SK-N-SH (cell line): ENCODE measurements around the gene SOX8. TPM values are rescaled to one million over a fixed set of nuclear protein-coding genes. Genes with fewer than 3 reads are reported as not detected.

Source experiments
- CTCF ChIA-PET: fragments of 300-600, 350-600 bp; formaldehyde crosslinking; extraction: SDS; loops from one replicate; lab custom pipeline; 2021; lab: Yijun Ruan, JAX
- POLR2A ChIA-PET: fragments of 350-600 bp; sonication (Branson Sonifier 250); formaldehyde crosslinking; extraction: SDS; loops from one replicate; lab custom pipeline; 2020; ENCODE audit warnings: antibody characterized with exemption, inconsistent platforms; lab: Yijun Ruan, JAX
- DNase-seq: peaks from one replicate; pipeline ENCODE4 v3.0.0; 2012
- H2AFZ ChIP-seq: fragments of 200-600 bp; sonication (generic); 2 replicates; pipeline ENCODE4 v1.8.1; 2016; ENCODE audit warnings: antibody characterized with exemption, mild to moderate bottlenecking, low read depth
- H3F3A ChIP-seq: fragments of 200-600 bp; sonication (generic); replicated peaks from 2 replicates; pipeline ENCODE3; 2016; ENCODE audit warnings: antibody characterized with exemption, mild to moderate bottlenecking; ENCODE audit not compliant: insufficient read depth
- H3K27ac ChIP-seq, 2 experiments: fragments of 200-500 bp in 1 of 2; fragments of 200-600 bp in 1 of 2; sonication (Bioruptor generic) in 1 of 2; sonication (generic), shearing (Covaris generic) in 1 of 2; 2 replicates each; pipeline versions ENCODE4 v1.5.1 to v1.6.1; 2014 to 2016; ENCODE audit warnings: low read depth in 2 of 2, inconsistent platforms in 1 of 2, low read length in 1 of 2, mild to moderate bottlenecking in 1 of 2, mixed read lengths in 1 of 2
- H3K27me3 ChIP-seq: fragments of 200-600 bp; sonication (generic), shearing (Covaris generic); 2 replicates; pipeline ENCODE4 v1.6.1; 2016; ENCODE audit warnings: mixed run types; ENCODE audit not compliant: insufficient read depth
- H3K36me3 ChIP-seq, 2 experiments: fragments of 200-500 bp in 1 of 2; fragments of 200-600 bp in 1 of 2; sonication (Bioruptor generic) in 1 of 2; sonication (generic) in 1 of 2; replicated peaks in 1 of 2; 2 replicates each; pipeline versions ENCODE3 to v1.5.1; 2014 to 2016; ENCODE audit warnings: low read length in 1 of 2, mild to moderate bottlenecking in 1 of 2; ENCODE audit not compliant: insufficient read depth in 2 of 2, control insufficient read depth in 1 of 2
- H3K4me1 ChIP-seq, 2 experiments: fragments of 200-500 bp in 1 of 2; fragments of 200-600 bp in 1 of 2; sonication (Bioruptor generic) in 1 of 2; sonication (generic), shearing (Covaris generic) in 1 of 2; 2 replicates each; pipeline versions ENCODE4 v1.5.1 to v1.6.1; 2014 to 2016; ENCODE audit warnings: low read depth in 1 of 2, low read length in 1 of 2, mixed run types in 1 of 2; ENCODE audit not compliant: insufficient read depth in 2 of 2, control insufficient read depth in 1 of 2
- H3K4me2 ChIP-seq: fragments of 200-600 bp; sonication (generic), shearing (Covaris generic); 2 replicates; pipeline ENCODE4 v1.6.1; 2017; ENCODE audit warnings: mixed run types
- H3K4me3 ChIP-seq, 2 experiments: fragments of 200-500 bp in 1 of 2; fragments of 200-600 bp in 1 of 2; sonication (Bioruptor generic) in 1 of 2; sonication (generic), shearing (Covaris generic) in 1 of 2; 2 replicates each; pipeline versions ENCODE4 v1.5.1 to v1.8.1; 2014 to 2016; ENCODE audit warnings: low read depth in 2 of 2, inconsistent platforms in 1 of 2, low read length in 1 of 2, mild to moderate bottlenecking in 1 of 2, mixed read lengths in 1 of 2, moderate library complexity in 1 of 2
- H3K79me2 ChIP-seq: fragments of 200-600 bp; sonication (generic); 2 replicates; pipeline ENCODE4 v1.8.1; 2017; ENCODE audit warnings: mild to moderate bottlenecking; ENCODE audit not compliant: insufficient read depth
- H3K9ac ChIP-seq: fragments of 200-600 bp; sonication (generic); 2 replicates; pipeline ENCODE4 v1.6.1; 2017; ENCODE audit warnings: mixed run types
- H3K9me2 ChIP-seq: fragments of 200-600 bp; sonication (generic); 2 replicates; pipeline ENCODE4 v1.6.1; 2017; ENCODE audit warnings: mixed run types
- H3K9me3 ChIP-seq: fragments of 200-600 bp; sonication (generic); 2 replicates; pipeline ENCODE4 v1.6.1; 2017; ENCODE audit warnings: mixed run types, mild to moderate bottlenecking, moderate library complexity
- H4K20me1 ChIP-seq: fragments of 200-600 bp; sonication (generic); 2 replicates; pipeline ENCODE4 v1.6.1; 2017; ENCODE audit warnings: mild to moderate bottlenecking, mixed run types; ENCODE audit not compliant: insufficient read depth
- ELF1 ChIP-seq: IDR thresholded peaks from 2 replicates; pipeline ENCODE4 v1.4.0; 2012
- EZH2phosphoT487 ChIP-seq: fragments of 200-600 bp; sonication (generic); IDR thresholded peaks from 2 replicates; pipeline ENCODE4 v1.6.1; 2017; ENCODE audit warnings: low read depth, mixed run types, mild to moderate bottlenecking, antibody characterized with exemption, moderate library complexity, borderline replicate concordance
- FOSL2 ChIP-seq: IDR thresholded peaks from 2 replicates; pipeline ENCODE4 v1.4.0; 2012; ENCODE audit warnings: low read depth, mild to moderate bottlenecking, moderate library complexity, borderline replicate concordance
- GABPA ChIP-seq: IDR thresholded peaks from 2 replicates; pipeline ENCODE4 v1.4.0; 2012; ENCODE audit warnings: low read depth, mild to moderate bottlenecking
- GATA2 ChIP-seq: sonication (generic); formaldehyde crosslinking; IDR thresholded peaks from 2 replicates; pipeline ENCODE4 v1.5.0; 2020; ENCODE audit warnings: mild to moderate bottlenecking, missing genetic modification reagents
- JUND ChIP-seq: IDR thresholded peaks from 2 replicates; pipeline ENCODE4 v1.4.0; 2012
- MEF2A ChIP-seq: IDR thresholded peaks from 2 replicates; pipeline ENCODE4 v1.4.0; 2012; ENCODE audit warnings: low read depth, borderline replicate concordance
- MXI1 ChIP-seq: IDR thresholded peaks from 2 replicates; pipeline ENCODE4 v1.6.1; 2012; ENCODE audit warnings: mild to moderate bottlenecking, low read depth, low read length, improper control_type of control experiment
- RAD21 ChIP-seq: IDR thresholded peaks from 2 replicates; pipeline ENCODE4 v1.6.1; 2012; ENCODE audit warnings: mild to moderate bottlenecking, low read length
- RCOR1 ChIP-seq: fragments of 150-350 bp; IDR thresholded peaks from 2 replicates; pipeline ENCODE4 v1.6.1; 2017; ENCODE audit warnings: antibody characterized with exemption, low read length
- RXRA ChIP-seq: IDR thresholded peaks from 2 replicates; pipeline ENCODE4 v1.4.0; 2012; ENCODE audit warnings: low read depth, mild to moderate bottlenecking, borderline replicate concordance
- SIN3A ChIP-seq: IDR thresholded peaks from 2 replicates; pipeline ENCODE4 v1.6.1; 2012; ENCODE audit warnings: low read depth, mild to moderate bottlenecking, low read length, moderate library complexity, borderline replicate concordance
- YY1 ChIP-seq: IDR thresholded peaks from 2 replicates; pipeline ENCODE4 v1.4.0; 2012; ENCODE audit warnings: low read depth, mild to moderate bottlenecking
- WGBS: methylation state at CpG from one replicate; pipeline ENCODE4 v1.1.6; 2017; ENCODE audit warnings: low lambda C conversion rate; 5-methylcytosine and 5-hydroxymethylcytosine counted together
- polyA plus RNA-seq, 3 experiments: library from polyadenylated mRNA; depleted of rRNA; stranded (reverse); fragments of >200 nt; gene quantifications; 2 replicates each; pipeline ENCODE4 v1.2.3, GENCODE V29; 2012
- TF ChIP-seq, protein P1 (sequence below): fragments of 150-350 bp; IDR thresholded peaks from 2 replicates; pipeline ENCODE4 v1.6.1; 2016; ENCODE audit warnings: mild to moderate bottlenecking, low read depth, low read length
- TF ChIP-seq, protein P2 (sequence below): IDR thresholded peaks from 2 replicates; pipeline ENCODE4; 2012

SOX8 gene
- polyA plus RNA-seq, 1 of the 3 experiments (the other 2 are of a cell fraction) = not detected

DNA sequence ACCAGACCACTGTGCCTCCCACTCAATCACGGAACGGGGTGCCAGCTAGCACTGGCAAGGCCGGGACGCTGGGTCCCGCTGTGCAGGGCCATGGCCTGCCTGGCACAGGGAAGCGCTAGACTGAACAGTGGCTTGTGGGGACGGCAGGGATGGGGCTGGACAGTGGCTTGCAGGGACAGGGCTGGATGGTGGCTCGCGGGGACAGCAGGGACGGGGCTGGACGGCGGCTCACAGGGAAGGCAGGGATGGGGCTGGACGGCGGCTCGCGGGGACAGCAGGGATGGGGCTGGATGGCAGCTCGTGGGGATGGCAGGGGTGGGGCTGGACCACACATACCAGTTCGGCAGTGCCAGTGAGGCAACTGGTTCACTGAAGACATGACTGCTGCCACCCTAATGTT, 43.4 kb upstream of the SOX8 start (continued):
- TF ChIP-seq, protein P1, sequence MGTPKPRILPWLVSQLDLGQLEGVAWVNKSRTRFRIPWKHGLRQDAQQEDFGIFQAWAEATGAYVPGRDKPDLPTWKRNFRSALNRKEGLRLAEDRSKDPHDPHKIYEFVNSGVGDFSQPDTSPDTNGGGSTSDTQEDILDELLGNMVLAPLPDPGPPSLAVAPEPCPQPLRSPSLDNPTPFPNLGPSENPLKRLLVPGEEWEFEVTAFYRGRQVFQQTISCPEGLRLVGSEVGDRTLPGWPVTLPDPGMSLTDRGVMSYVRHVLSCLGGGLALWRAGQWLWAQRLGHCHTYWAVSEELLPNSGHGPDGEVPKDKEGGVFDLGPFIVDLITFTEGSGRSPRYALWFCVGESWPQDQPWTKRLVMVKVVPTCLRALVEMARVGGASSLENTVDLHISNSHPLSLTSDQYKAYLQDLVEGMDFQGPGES = no peak
- TF ChIP-seq, protein P2, sequence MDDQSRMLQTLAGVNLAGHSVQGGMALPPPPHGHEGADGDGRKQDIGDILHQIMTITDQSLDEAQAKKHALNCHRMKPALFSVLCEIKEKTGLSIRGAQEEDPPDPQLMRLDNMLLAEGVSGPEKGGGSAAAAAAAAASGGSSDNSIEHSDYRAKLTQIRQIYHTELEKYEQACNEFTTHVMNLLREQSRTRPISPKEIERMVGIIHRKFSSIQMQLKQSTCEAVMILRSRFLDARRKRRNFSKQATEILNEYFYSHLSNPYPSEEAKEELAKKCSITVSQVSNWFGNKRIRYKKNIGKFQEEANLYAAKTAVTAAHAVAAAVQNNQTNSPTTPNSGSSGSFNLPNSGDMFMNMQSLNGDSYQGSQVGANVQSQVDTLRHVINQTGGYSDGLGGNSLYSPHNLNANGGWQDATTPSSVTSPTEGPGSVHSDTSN = no peak
- TF ChIP-seq MXI1 (no peak), YY1 (no peak)
- TF ChIP-seq, all 33 proteins: peak for 0

DNA sequence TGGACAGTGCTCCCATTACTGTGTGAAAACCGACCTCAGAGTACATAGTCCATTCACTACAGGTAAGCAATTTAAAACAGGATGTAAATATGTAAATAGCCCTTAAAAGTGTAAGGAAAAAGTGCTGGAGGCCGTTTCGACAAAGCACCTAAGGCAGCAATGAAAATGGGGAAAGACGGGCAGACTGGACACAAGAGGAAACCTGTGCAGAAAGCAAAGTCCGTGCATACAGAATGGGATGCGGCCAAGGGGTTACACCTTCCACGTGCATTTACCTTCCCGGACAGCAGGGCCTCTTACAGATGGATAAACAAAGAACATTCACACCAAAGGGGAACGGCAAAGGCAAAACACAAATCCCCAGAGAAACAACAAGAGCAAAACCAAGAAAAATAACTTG, 42.8 kb upstream of the SOX8 start:
- TF ChIP-seq, protein P1 = no peak
- TF ChIP-seq RCOR1 = no peak
- no peak for TF ChIP-seq SIN3A
- no peak for TF ChIP-seq EZH2phosphoT487
- no peak for TF ChIP-seq MEF2A
- no peak for TF ChIP-seq YY1
- no peak for TF ChIP-seq FOSL2
- TF ChIP-seq JUND = no peak
- TF ChIP-seq GABPA = no peak
- TF ChIP-seq MXI1 = no peak
- TF ChIP-seq ELF1 = no peak
- TF ChIP-seq GATA2 (CRISPR knock-in tag) = no peak
- no peak for TF ChIP-seq RAD21
- TF ChIP-seq RXRA = no peak
- 70% methylated on average over 9 of the region's 9 CpGs for WGBS

More for the DNA sequence above, 42.8 kb upstream of the SOX8 start:
- POLR2A ChIA-PET = no interaction called here
- H3K9me3 ChIP-seq = no peaks in the 10 kb centered on the region
- no peak overlapping the region for H3K4me2 ChIP-seq
- no peak overlapping the region for H3K4me3 ChIP-seq
- no peaks in the 10 kb centered on the region for H3F3A ChIP-seq
- H3K9ac ChIP-seq = no peak overlapping the region
- H4K20me1 ChIP-seq = no peaks in the 10 kb centered on the region
- H3K36me3 ChIP-seq = no peaks in the 10 kb centered on the region
- no peak overlapping the region for H2AFZ ChIP-seq
- H3K4me1 ChIP-seq = no peaks in the 10 kb centered on the region
- CTCF ChIA-PET = no interaction called here
- DNase-seq = no peak
- no peaks in the 10 kb centered on the region for H3K27me3 ChIP-seq
- H3K79me2 ChIP-seq = no peaks in the 10 kb centered on the region
- no peaks in the 10 kb centered on the region for H3K9me2 ChIP-seq
- no peak overlapping the region for H3K27ac ChIP-seq
